OCI-LY3 (cell line): ENCODE data around the gene JPH3.

Experiments
- CTCF ChIP-seq: fragments of 200-600, 300-600 bp; sonication (generic); IDR thresholded peaks from 2 replicates; pipeline ENCODE4 v1.5.1; 2014; ENCODE audit warnings: antibody characterized with exemption, low read length, low read depth
- EZH2phosphoT487 ChIP-seq: fragments of 200-600 bp; shearing (Covaris generic); IDR thresholded peaks from 2 replicates; pipeline ENCODE4 v1.6.1; 2018; ENCODE audit warnings: antibody characterized with exemption, mixed run types, low read depth

- no peak for TF ChIP-seq CTCF
- no peak for TF ChIP-seq EZH2phosphoT487
Measured at GRCh38 chr16:87678618-87679017, 76.3 kb downstream of the JPH3 start.
